ENCODE data around the gene TMEM243. TPM values are rescaled to one million over a fixed set of nuclear protein-coding genes. Genes with fewer than 3 reads are reported as not detected.

The TMEM243 gene
- 38.8 and 46.1 TPM in 2 replicates for total RNA-seq

GRCh38 chr7:87219545-87220025, at the start of gene TMEM243:
Gene TMEM243 (minus strand): TSS chr7:87219732. CDS start chr7:87219503, 229 bp downstream.

GRCh38 chr7:87152112-87152896, 67.2 kb downstream of the TMEM243 start, which contains the start of gene DMTF1:
Gene DMTF1 (plus strand): TSS chr7:87152453. CDS start chr7:87164942, 12,489 bp downstream.

Small RNA genes lying within 50 kb of the gene (small RNA-seq; reads per million reads assigned to genes)
- gene RF00019 (not detected), gene RF02271 (not detected)

Other genes with a start within 250 kb of the TMEM243 start
- gene ELAPOR2, start 160.1 kb downstream of the TMEM243 start, total RNA-seq, result 13.7 and 26.2 TPM in 2 replicates
- gene DMTF1, start 67.3 kb downstream of the TMEM243 start, total RNA-seq, result 116 and 120 TPM in 2 replicates
- gene CROT, start 125.9 kb upstream of the TMEM243 start, total RNA-seq, result 12.2 and 14.1 TPM in 2 replicates

All from thoracic aorta endothelial cell (primary cell).